Retinal pigment epithelial cell (primary cell): Measurements from ENCODE around the gene DYRK2.

ENCODE experiments used
- DNase-seq: peaks from one replicate; pipeline ENCODE4 v3.0.0-alpha.2; 2010; ENCODE audit warnings: low read depth
- H3K4me3 ChIP-seq: 2 replicates; pipeline ENCODE4 v1.5.1; 2011; ENCODE audit warnings: mild to moderate bottlenecking, low read length, control low read depth, moderate library complexity
- TF ChIP-seq, protein P1 (sequence below): conservative IDR thresholded peaks from 2 replicates; pipeline ENCODE4 v1.5.1; 2011; ENCODE audit warnings: low read depth, low read length, control low read depth, inconsistent platforms

DYRK2 gene

DNA sequence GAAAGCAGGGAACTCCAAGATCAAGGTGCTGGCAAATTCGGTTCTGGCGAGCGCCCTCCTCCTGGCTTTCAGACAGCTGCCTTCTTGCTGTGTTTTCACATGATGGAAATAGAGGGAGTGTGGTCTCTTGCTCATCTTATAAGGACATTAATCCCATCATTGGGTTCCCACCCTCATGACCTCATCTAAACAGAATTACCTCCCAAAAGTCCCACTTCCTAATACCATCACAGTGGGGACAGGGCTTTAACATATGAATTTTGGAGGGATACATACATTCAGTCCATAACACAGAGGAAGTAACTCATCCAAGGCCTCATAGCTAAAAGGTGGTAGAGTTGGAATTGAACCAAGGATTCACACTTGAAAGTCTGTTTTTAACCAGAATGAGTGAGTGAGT, 28.6 kb downstream of the DYRK2 start:
- DNase-seq: no peak
- TF ChIP-seq, protein P1, sequence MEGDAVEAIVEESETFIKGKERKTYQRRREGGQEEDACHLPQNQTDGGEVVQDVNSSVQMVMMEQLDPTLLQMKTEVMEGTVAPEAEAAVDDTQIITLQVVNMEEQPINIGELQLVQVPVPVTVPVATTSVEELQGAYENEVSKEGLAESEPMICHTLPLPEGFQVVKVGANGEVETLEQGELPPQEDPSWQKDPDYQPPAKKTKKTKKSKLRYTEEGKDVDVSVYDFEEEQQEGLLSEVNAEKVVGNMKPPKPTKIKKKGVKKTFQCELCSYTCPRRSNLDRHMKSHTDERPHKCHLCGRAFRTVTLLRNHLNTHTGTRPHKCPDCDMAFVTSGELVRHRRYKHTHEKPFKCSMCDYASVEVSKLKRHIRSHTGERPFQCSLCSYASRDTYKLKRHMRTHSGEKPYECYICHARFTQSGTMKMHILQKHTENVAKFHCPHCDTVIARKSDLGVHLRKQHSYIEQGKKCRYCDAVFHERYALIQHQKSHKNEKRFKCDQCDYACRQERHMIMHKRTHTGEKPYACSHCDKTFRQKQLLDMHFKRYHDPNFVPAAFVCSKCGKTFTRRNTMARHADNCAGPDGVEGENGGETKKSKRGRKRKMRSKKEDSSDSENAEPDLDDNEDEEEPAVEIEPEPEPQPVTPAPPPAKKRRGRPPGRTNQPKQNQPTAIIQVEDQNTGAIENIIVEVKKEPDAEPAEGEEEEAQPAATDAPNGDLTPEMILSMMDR: no peak

DNA sequence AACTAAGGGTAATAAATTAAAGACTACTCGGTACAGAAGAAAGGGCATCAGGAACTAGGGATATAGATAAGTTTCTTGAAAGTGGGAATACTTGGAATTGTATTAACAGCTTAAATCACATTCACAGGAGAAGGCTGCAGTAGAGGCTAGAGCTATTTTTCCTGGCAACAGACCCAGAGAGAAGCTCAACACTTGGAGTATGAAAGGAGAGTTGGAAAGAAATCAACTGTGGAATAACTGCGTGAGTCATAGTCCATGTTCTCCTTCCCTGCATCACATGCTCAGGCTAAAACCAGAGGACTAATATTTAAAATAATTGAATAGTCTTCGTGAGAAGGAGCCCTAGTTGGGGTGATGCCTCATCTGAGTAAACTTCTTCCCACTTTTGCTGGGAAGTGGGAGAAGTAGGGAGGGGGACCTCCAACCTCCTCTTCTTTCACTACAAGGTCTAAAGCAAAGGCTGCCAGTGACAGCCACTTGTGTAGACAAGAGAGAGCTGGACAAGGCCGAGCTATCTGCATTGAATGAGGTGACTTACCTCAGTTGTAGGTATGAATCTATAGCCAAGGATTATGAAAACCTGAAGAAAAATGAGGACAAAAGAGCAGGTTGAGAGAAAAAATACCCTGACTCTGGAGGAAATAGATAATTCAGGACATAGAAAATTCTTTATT, 32.7 kb downstream of the DYRK2 start:
- TF ChIP-seq, protein P1: no peak
- H3K4me3 ChIP-seq: no peak overlapping the region
- DNase-seq: peak; percentile 95

More for the DNA sequence above, 28.6 kb downstream of the DYRK2 start:
- no peak overlapping the region for H3K4me3 ChIP-seq

DNA sequence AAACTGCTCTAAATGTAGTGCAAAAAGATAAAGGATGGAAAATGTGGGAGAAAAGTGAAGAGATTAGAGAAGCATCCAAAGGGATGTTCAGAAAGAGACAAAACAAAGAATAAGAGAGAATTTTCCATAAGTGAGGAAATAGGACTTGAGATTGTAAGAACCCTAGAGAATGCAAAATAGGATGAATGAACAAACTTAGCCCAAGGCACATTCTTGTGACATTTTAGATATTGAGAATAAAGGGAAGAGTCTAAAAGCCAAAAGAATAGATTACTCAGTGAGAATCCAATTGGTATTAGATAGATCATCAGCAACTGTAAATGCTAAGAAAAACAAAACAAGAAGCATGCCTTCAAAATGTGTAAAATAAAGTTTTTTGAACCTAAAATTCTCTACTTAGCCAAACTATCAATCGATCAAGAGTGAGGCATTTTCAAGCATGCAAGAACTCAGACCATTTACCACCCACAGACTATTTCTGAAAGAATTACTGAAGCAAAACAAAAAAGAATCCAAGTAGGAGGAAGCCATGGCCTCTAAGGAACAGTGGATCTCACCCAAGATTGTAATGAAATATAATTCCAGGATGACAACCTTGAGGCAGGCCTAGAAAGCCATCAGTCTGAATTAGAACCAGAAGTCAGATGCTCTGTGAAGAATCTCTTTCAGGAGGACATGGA, 33.5 kb downstream of the DYRK2 start:
- TF ChIP-seq, protein P1: no peak
- no peak overlapping the region for H3K4me3 ChIP-seq
- no peak for DNase-seq

DNA sequence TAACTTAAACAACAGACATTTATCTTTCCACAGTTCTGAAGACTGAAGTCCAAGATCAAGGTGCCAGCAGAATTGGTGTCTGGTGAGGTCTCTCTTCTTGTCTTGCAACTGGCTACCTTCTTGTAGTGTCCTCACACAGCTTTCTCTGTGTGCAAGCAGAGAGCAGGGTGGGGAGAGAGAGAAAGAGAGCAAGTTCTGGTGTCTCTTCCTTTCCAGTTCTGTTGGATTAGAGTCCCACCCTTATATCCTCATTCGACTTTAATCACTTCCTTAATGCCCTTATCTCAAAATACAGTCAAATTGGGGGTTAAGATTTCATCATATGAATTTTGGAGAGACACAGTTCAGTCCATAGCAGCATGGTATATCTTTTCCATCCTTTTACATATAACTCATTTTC, 40.8 kb downstream of the DYRK2 start:
- TF ChIP-seq, protein P1: no peak
- no peak for DNase-seq

DNA sequence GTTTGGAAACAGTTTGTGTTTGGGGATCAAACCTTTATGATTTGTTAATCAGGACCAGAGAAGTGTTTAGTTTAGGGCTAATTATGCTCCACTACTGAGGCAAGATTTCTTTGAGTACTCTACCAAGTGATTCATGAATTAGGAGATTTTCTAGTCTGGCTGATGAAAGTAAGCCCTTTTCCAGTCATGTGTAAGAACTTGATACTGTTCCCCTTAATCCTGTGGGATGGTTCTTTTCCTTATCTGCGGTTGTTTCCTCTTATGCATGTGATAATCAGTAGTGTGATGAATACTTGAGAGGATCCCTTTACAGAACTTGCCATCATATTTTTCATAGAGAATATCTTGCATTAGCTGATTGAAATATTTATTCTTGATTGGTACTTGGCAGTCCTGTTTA, 42.1 kb downstream of the DYRK2 start:
- no peak overlapping the region for H3K4me3 ChIP-seq
- TF ChIP-seq, protein P1: no peak

More for the DNA sequence above, 40.8 kb downstream of the DYRK2 start:
- H3K4me3 ChIP-seq: no peak overlapping the region

DNA sequence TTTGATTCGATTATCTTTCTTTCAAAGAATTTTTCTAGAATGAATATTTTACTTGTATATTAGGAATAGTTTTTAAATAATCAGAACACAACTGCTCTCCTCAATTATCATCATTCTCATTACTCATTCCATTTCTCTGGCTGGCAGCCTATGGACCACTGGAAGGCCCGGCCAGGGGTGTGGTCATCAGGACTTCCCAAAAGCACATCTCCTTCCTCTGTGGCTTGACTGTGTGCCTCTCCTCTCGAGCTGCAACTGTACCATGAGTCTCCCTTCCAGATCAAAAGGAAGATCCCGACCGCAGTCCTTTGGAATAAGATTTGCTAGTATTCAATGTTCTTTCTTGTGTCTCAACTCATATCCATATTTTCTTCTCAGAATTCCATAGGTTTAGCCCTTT, 42.7 kb downstream of the DYRK2 start:
- TF ChIP-seq, protein P1: no peak
- no peak overlapping the region for H3K4me3 ChIP-seq
- no peak for DNase-seq

More for the DNA sequence above, 42.1 kb downstream of the DYRK2 start:
- peak; percentile 66 for DNase-seq

DNA sequence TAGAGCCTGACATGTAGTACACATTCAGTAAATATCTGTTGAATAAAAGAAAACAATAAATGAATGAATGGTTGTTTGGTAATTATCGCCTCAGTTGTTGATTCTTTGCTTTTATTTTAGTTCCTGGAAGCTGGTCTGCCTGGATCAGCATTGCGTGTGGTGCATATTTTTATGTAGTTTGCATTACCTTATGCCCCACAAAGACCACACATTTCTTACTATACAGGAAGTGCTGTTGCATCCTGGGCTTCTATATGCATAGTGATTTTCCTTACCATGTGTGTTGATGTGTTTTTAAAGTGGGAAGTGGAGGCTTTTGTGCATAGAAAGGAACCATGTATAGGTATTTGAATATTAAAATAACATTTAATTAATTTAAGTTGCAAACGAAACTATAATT, 43.6 kb downstream of the DYRK2 start:
- no peak overlapping the region for H3K4me3 ChIP-seq
- DNase-seq: no peak
- TF ChIP-seq, protein P1: no peak
